Measurements from ENCODE around the gene CNTN4. TPM values are rescaled to one million over a fixed set of nuclear protein-coding genes. Genes with fewer than 3 reads are reported as not detected.

The CNTN4 gene
- total RNA-seq, 3 donors from 2014 or later (not counting 1 experiment from before 2014, with no cell fraction given): not detected

DNA sequence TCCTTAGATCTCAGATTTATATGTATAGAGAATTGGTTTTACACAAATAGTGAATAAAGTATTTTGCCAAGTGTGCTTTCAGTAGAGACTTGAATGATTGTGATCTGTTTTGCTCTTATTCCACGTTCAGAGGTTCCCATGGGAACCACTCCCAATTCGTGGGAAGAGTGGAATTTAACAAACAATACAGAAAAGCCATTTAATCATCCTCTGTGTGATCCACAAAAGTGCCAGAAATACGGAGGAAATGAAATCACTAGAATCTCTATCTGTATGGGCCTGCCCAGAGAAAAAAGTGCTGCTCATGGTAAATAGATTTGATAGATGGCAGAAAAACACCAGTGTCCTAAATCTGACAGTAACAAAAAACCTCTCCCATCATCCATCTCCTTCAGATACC lies 56.0 kb downstream of the CNTN4 start:
- Histone ChIP-seq H3K9me3 (ENCODE audit: control insufficient read depth, insufficient read depth, low read length) (no peaks in the 10 kb centered on the region), H3K4me1 (ENCODE audit: control insufficient read depth, insufficient read depth, low read length) (no peaks in the 10 kb centered on the region), H3K27me3 (ENCODE audit: control insufficient read depth, insufficient read depth, low read length) (no peaks in the 10 kb centered on the region), H3K36me3 (ENCODE audit: control insufficient read depth, insufficient read depth, low read length) (no peaks in the 10 kb centered on the region), H3K27ac (ENCODE audit: low read length) (no peak overlapping the region), H3K4me3 (ENCODE audit: low read length) (no peak overlapping the region)
- 77% methylated on average over 3 of the region's 3 CpGs for WGBS (ENCODE audit: insufficient coverage)
- ATAC-seq (no peak), DNase-seq (no peak)
- Mint-ChIP-seq H3K36me3 (no peaks in the 10 kb centered on the region), H3K27me3 (ENCODE audit: low read depth in 2 of 2) (no peaks in the 10 kb centered on the region), H3K4me1 (no peaks in the 10 kb centered on the region), H3K9me3 (peaks cover 4 to 11% of the 10 kb centered on the region in 2 donors), H3K27ac (no peak overlapping the region), H3K4me3 (no peak overlapping the region)
- intact Hi-C loops (cut with micrococcal nuclease): no loop called here
- TF ChIP-seq, protein P1, sequence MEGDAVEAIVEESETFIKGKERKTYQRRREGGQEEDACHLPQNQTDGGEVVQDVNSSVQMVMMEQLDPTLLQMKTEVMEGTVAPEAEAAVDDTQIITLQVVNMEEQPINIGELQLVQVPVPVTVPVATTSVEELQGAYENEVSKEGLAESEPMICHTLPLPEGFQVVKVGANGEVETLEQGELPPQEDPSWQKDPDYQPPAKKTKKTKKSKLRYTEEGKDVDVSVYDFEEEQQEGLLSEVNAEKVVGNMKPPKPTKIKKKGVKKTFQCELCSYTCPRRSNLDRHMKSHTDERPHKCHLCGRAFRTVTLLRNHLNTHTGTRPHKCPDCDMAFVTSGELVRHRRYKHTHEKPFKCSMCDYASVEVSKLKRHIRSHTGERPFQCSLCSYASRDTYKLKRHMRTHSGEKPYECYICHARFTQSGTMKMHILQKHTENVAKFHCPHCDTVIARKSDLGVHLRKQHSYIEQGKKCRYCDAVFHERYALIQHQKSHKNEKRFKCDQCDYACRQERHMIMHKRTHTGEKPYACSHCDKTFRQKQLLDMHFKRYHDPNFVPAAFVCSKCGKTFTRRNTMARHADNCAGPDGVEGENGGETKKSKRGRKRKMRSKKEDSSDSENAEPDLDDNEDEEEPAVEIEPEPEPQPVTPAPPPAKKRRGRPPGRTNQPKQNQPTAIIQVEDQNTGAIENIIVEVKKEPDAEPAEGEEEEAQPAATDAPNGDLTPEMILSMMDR (IDR thresholded peaks at IDR 0.05): no peak

DNA sequence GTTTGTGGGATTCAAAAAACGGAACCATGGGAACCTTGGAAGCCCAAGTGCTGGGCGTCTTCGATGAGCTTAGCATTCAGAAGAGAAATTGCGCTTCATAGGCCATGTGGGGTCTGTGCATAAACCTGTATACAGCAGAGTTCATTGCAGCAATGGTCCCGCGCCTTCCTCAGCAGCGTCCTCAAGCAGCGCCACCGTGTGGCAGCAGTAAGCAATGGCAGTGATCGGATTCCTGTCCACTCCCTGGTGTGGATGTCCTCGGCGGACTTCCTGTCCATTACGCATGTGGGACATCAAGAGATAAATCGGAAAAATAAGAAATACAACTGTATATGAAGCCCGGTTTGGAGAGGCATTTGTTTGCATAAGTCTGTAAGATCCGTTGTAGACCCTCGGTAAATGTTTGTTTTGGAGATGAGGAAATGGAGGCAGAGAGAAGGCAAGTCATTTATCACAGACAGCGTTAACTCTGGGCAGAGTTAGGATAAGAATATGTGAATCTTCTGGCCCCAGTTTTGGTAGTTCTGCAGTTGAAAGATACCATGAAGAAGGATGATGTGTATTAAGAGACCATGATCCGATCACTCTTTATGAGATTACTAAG lies 57.7 kb downstream of the CNTN4 start:
- TF ChIP-seq, protein P1 (IDR thresholded peaks at IDR 0.05): no peak
- H3K27me3 ChIP-seq (ENCODE audit: control insufficient read depth, insufficient read depth, low read length): no peaks in the 10 kb centered on the region
- H3K4me3 Mint-ChIP-seq: no peak overlapping the region
- DNase-seq (no peak), ATAC-seq (no peak)
- H3K36me3 ChIP-seq (ENCODE audit: control insufficient read depth, insufficient read depth, low read length): no peaks in the 10 kb centered on the region
- no peaks in the 10 kb centered on the region for H3K27me3 Mint-ChIP-seq (ENCODE audit: low read depth in 2 of 2)
- no peaks in the 10 kb centered on the region for H3K4me1 Mint-ChIP-seq
- H3K36me3 Mint-ChIP-seq: no peaks in the 10 kb centered on the region
- no peaks in the 10 kb centered on the region for H3K9me3 ChIP-seq (ENCODE audit: control insufficient read depth, insufficient read depth, low read length)
- intact Hi-C loops (cut with micrococcal nuclease): no loop called here
- H3K27ac ChIP-seq (ENCODE audit: low read length): no peak overlapping the region
- 72% methylated on average over 19 of the region's 19 CpGs for WGBS (ENCODE audit: insufficient coverage)
- H3K4me3 ChIP-seq (ENCODE audit: low read length): no peak overlapping the region
- no peak overlapping the region for H3K27ac Mint-ChIP-seq
- peaks cover 9 to 18% of the 10 kb centered on the region in 2 donors for H3K9me3 Mint-ChIP-seq
- H3K4me1 ChIP-seq (ENCODE audit: control insufficient read depth, insufficient read depth, low read length): no peaks in the 10 kb centered on the region

DNA sequence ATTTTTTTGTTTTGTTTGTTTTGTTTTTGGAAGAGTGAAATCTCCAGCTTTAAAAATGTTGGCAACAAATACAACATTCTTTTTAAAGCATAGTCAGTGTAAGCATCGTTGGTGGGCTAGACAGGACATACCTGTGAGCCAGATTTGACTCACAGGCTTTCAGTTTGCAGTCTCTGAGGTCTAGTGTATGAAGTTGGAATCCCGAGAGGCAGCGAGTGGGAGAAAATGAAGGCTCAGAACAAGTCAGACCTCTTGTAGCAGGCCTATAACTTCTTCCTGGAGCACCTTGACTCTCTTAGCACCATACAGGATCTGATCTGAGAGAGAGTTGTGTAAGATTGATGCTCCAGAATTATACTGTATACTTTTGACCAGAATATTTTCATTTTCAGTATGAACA lies 60.2 kb downstream of the CNTN4 start:
- TF ChIP-seq, protein P1 (IDR thresholded peaks at IDR 0.05): no peak
- H3K27me3 Mint-ChIP-seq (ENCODE audit: low read depth in 2 of 2): no peaks in the 10 kb centered on the region
- no peaks in the 10 kb centered on the region for H3K36me3 Mint-ChIP-seq
- no peak for ATAC-seq
- Histone ChIP-seq H3K4me3 (ENCODE audit: low read length) (no peak overlapping the region), H3K4me1 (ENCODE audit: control insufficient read depth, insufficient read depth, low read length) (no peaks in the 10 kb centered on the region), H3K36me3 (ENCODE audit: control insufficient read depth, insufficient read depth, low read length) (no peaks in the 10 kb centered on the region), H3K27ac (ENCODE audit: low read length) (no peak overlapping the region), H3K27me3 (ENCODE audit: control insufficient read depth, insufficient read depth, low read length) (no peaks in the 10 kb centered on the region), H3K9me3 (ENCODE audit: control insufficient read depth, insufficient read depth, low read length) (no peaks in the 10 kb centered on the region)
- no peaks in the 10 kb centered on the region for H3K4me1 Mint-ChIP-seq
- no peak overlapping the region for H3K27ac Mint-ChIP-seq
- no peak for DNase-seq
- intact Hi-C loops (cut with micrococcal nuclease): no loop called here
- WGBS (ENCODE audit: insufficient coverage): 87% methylated on average over 3 of the region's 3 CpGs
- H3K4me3 Mint-ChIP-seq: no peak overlapping the region
- H3K9me3 Mint-ChIP-seq: peaks cover 11 to 19% of the 10 kb centered on the region in 2 donors

DNA sequence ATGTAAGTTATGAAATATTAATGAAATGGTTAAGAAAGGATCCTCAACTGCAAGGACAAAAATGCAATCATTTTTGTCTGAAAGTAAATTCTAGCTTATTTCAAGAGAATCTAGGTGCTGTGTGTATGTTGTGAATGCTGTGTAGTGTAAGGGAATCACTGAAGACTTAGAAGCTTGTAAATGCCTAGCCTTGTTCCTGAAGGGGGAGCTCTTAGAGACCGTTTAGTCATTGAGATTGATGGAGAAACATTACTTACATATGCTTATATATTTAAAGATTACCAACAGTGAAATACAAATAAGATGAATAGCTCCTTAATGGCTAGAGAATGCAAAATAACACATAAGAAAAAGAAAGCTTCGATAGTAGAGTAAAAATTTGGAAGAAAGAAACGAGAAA lies 67.9 kb downstream of the CNTN4 start:
- no CpG with 5 or more reads among the region's 3 CpGs for WGBS (ENCODE audit: insufficient coverage)
- H3K4me3 Mint-ChIP-seq: no peak overlapping the region
- H3K27ac Mint-ChIP-seq: no peak overlapping the region

More for the DNA sequence above, 67.9 kb downstream of the CNTN4 start:
- Histone ChIP-seq H3K27me3 (ENCODE audit: control insufficient read depth, insufficient read depth, low read length) (no peaks in the 10 kb centered on the region), H3K4me3 (ENCODE audit: low read length) (no peak overlapping the region), H3K36me3 (ENCODE audit: control insufficient read depth, insufficient read depth, low read length) (no peaks in the 10 kb centered on the region), H3K27ac (ENCODE audit: low read length) (no peak overlapping the region), H3K9me3 (ENCODE audit: control insufficient read depth, insufficient read depth, low read length) (no peaks in the 10 kb centered on the region), H3K4me1 (ENCODE audit: control insufficient read depth, insufficient read depth, low read length) (no peaks in the 10 kb centered on the region)
- Mint-ChIP-seq H3K4me1 (no peaks in the 10 kb centered on the region), H3K9me3 (peaks cover 8% of the 10 kb centered on the region in 2 donors), H3K27me3 (ENCODE audit: low read depth in 2 of 2) (no peaks in the 10 kb centered on the region), H3K36me3 (no peaks in the 10 kb centered on the region)
- no peak for DNase-seq
- intact Hi-C loops (cut with micrococcal nuclease): no loop called here
- no peak for ATAC-seq
- TF ChIP-seq, protein P1 (IDR thresholded peaks at IDR 0.05): no peak
